HG03280 (cell line): ENCODE measurements around the gene TENT4B.
"Not testable (repeated sequence)": the region's sequence is repeated elsewhere in the genome, so short reads cannot be mapped to it uniquely, and the experiment has no call there.

ENCODE experiments used
- ATAC-seq: cut with Tn5 transposase; IDR thresholded peaks from one replicate; pipeline ENCODE4 v1.9.1; 2021; ENCODE audit warnings: mild to moderate bottlenecking, moderate library complexity; ENCODE audit not compliant: unreplicated experiment

Gene TENT4B

GRCh38 chr16:50229149-50229726, 76.1 kb downstream of the TENT4B start:
- ATAC-seq = no peak

- no peak for ATAC-seq
Measured at GRCh38 chr16:50234771-50235556, 81.9 kb downstream of the TENT4B start.

GRCh38 chr16:50235581-50235980, 82.5 kb downstream of the TENT4B start:
- no peak for ATAC-seq

GRCh38 chr16:50238314-50238713, 85.2 kb downstream of the TENT4B start:
- no peak for ATAC-seq

- ATAC-seq = no peak
Measured at GRCh38 chr16:50238868-50239301, 85.8 kb downstream of the TENT4B start.

GRCh38 chr16:50243024-50243423, 89.9 kb downstream of the TENT4B start:
- not testable (repeated sequence) for ATAC-seq

- no peak for ATAC-seq
Measured at GRCh38 chr16:50244140-50244503, 91.0 kb downstream of the TENT4B start.

GRCh38 chr16:50244504-50245416, 91.7 kb downstream of the TENT4B start:
- no peak for ATAC-seq

GRCh38 chr16:50245417-50246298, 92.6 kb downstream of the TENT4B start:
- peak; percentile 70 for ATAC-seq

GRCh38 chr16:50246299-50247122, 93.4 kb downstream of the TENT4B start:
- peak; percentile 28 for ATAC-seq

- no peak for ATAC-seq
Measured at GRCh38 chr16:50247123-50247905, 94.2 kb downstream of the TENT4B start.

GRCh38 chr16:50247906-50248608, 95.0 kb downstream of the TENT4B start:
- no peak for ATAC-seq

- no peak for ATAC-seq
Measured at GRCh38 chr16:50248845-50249244, 95.7 kb downstream of the TENT4B start.

GRCh38 chr16:50251375-50252081, 98.4 kb downstream of the TENT4B start:
- no peak for ATAC-seq

GRCh38 chr16:50252082-50252611, 99.0 kb downstream of the TENT4B start:
- no peak for ATAC-seq

- no peak for ATAC-seq
Measured at GRCh38 chr16:50252874-50253513, 99.9 kb downstream of the TENT4B start.

- no peak for ATAC-seq
Measured at GRCh38 chr16:50253514-50253910, 100.4 kb downstream of the TENT4B start.
